GM12874 (cell line): ENCODE data around the gene PACSIN3.

Source experiments
- TF ChIP-seq, protein P1 (sequence below): IDR thresholded peaks from 2 replicates; pipeline ENCODE4 v1.5.1; 2011; ENCODE audit warnings: low read depth, mild to moderate bottlenecking, control low read depth, low read length, moderate library complexity; ENCODE audit not compliant: insufficient read depth

PACSIN3 gene

DNA sequence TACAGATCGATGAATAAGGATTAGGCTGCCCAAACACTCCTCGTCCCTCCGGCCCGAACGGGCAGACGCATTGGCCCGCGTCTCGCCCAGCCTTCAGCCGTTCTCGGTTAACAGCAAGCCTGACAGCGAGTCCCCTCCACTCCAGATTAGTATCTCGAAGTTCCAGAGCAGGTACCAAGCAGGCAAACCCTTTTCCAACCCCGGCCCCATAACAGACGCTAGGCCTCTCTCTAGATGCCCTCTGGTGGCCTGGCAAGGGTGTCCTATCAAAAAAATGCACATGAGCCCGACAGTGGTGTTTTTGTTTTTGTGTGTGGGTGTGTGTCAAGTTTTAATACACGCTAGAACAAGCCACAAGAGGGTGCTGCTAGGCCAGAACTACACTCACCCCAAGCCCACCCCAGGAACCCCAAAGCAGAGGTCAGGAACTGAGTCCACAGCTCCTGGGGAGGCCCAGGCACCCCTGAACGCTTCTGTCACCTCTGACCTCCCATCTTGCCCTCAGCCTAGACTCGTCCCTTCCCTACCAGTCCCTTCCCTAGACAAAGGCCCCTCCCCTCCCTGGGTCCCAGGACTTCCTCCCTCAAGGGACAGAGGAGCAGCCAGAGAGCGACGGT, 8.9 kb downstream of the PACSIN3 start:
- TF ChIP-seq, protein P1, sequence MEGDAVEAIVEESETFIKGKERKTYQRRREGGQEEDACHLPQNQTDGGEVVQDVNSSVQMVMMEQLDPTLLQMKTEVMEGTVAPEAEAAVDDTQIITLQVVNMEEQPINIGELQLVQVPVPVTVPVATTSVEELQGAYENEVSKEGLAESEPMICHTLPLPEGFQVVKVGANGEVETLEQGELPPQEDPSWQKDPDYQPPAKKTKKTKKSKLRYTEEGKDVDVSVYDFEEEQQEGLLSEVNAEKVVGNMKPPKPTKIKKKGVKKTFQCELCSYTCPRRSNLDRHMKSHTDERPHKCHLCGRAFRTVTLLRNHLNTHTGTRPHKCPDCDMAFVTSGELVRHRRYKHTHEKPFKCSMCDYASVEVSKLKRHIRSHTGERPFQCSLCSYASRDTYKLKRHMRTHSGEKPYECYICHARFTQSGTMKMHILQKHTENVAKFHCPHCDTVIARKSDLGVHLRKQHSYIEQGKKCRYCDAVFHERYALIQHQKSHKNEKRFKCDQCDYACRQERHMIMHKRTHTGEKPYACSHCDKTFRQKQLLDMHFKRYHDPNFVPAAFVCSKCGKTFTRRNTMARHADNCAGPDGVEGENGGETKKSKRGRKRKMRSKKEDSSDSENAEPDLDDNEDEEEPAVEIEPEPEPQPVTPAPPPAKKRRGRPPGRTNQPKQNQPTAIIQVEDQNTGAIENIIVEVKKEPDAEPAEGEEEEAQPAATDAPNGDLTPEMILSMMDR, result peak; percentile 74

DNA sequence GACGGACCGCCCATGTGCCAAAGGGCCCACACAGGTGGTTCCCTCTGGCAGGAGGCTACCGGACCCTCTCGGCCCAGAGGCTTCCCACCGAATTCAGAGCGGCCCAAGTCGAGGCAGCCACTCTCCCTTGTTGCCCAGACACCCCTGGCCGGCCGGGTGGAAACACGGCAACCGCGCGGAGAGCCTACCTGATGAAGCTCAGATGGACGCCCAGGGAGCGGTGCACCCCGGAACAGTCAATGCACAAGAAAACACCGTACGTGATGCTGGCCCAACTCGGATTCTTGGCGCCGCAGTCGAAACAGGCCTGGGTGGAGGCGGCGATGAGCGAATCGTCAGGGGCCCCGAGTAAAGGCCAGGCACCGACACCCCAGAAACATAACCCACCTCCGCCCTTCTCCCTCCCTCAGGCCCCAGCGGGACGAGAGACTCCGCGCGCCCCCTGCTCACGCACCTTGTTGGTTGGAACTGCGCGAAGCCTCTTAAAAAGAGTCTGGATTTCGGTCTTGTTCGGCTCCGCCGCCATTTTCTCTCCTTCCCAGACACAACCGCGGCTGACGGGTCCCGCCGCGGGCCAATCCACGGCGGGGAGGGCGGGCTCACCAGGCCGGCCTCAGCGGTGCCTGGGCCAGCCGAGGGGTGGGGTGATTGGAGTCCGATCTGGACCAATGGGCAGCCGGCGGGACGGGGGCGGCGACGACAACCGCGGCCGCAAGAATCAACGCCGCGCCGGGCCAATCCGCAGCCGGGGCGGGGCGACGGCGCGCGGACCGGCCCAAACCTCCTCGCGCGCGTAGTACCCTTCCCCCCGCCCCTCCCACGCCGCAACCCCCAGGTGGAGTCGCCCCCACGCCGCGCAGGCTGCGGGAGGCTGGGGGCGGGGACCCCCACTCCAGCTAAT, 9.7 kb downstream of the PACSIN3 start, which contains the start of gene ARFGAP2:
TSS of gene ARFGAP2 (minus strand) at position 552 of the 901 bp plus-strand sequence. CDS start at position 526, 26 bp downstream.
- TF ChIP-seq, protein P1, result no peak

DNA sequence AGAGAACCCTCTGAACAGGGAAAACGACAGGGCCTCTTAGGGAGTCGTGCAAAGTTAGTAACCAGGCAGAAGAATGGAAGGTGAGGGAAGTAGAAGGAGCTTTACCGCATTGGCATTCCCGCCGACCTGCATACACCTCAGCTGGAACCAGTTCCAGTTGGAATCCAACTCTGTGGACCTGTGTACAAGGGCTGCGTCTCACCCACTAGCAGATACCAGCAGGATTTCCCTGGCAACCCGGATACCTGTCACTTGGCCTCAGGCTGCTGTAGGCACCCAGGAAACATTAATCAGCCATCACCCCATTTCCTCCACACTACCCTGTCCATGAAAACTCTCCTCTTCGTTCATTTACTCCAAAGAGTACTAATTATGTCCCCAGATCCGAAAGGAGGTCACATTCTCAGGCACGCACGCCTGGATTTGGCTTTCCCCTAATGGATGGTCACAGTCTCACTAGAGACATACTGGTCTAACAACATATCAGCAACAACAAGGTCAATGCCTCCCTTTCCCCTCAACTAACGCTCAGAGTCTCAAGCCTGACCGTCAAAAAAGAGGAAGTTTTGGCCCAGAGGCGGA, 10.4 kb downstream of the PACSIN3 start:
- TF ChIP-seq, protein P1, result no peak

DNA sequence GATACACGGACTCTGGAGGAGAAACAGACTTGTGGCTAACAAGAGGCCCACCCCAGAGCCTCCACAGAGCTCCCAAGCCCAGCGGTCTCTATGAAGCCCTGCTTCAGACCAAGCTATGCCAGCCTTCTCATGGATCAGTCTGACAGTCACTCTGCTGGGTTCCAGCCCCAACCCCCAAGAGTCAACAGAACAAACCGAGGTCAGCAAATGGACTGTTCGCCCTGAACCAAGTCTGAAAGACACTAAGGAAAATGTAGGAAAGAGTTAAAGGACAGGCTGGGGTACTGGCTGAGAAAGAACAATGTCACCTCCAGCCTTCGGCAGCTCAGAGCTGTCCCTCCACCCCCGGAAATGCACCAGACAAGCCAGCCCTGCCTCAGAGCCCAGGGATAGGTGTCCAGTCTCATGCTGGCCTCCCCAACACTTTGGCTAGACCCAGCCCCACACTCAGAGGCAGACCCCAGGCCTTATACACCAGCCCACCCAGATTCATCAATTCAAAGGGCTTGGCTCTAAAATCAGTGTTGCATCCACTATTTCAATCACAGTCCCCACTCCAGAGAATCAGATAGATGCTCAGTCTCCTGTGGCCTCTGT, 13.4 kb downstream of the PACSIN3 start:
- TF ChIP-seq, protein P1, result no peak

DNA sequence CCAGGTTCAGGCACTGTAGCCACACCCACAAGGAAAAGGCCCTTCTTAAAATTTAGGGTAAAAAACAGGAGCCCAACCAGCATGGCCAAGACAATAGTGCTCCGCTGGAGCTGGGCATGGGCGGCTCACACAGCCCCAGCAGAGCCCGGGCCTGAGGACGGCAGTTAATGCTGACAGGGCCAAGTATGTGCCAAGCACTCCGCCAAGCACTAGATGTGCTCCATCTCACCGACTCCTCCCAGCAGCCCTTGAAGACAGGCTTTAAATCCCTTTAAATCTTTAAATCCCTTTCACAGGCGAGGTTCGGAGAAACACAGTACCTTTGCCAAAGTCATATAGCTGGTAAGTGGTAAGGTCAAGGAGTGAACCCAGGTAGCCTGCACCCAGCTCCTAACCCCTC, 14.4 kb downstream of the PACSIN3 start:
- TF ChIP-seq, protein P1, result no peak

DNA sequence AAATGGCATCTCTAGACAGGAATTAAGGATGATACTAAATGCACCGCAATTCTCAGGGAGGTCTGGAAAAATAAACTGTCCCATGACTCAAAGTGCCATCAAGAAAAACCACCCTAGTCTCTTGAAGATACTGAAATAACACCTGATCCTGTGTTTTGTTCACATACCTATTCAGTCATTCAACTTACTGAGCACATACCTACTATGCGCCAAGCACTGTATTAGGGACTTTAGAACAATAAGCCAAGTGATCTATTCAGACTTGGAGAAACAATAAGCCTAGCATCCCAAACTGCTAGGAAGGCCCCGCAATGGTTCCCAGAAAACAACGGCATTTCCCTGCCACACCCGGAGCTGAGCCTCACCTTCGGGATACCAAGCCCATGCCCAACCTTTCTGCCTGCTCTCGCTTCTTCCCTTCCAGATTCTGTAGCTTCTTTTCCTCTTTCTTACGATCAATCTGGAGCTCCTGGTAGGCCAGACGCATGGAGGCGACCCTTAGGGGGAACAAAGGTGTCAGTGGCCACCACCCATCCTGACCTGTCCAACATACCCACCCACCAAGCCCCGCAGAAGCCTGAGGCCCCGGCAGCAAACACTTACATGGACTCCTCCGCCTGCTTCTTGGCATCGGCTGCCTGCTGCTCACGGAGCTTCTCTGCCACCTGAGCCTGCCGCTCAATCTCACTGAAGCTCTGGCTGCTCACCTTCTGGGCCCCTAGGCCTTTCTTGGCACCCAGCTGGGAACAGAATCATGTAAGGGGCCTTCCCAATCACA, 15.0 kb downstream of the PACSIN3 start:
- TF ChIP-seq, protein P1, result no peak
